Hepatocyte (in vitro differentiated cells): ENCODE data around the gene STIM1.

Source experiments
- EZH2 ChIP-seq: fragments of 200-600 bp; sonication (generic); IDR thresholded peaks from 2 replicates; pipeline ENCODE4 v1.6.1; 2016; ENCODE audit warnings: antibody characterized with exemption, mild to moderate bottlenecking, borderline replicate concordance
- TF ChIP-seq, protein P1 (sequence below): fragments of 200-600 bp; sonication (generic); IDR thresholded peaks from 2 replicates; pipeline ENCODE4 v1.5.1; 2016; ENCODE audit warnings: antibody characterized with exemption, mild to moderate bottlenecking; ENCODE audit not compliant: poor library complexity

DNA sequence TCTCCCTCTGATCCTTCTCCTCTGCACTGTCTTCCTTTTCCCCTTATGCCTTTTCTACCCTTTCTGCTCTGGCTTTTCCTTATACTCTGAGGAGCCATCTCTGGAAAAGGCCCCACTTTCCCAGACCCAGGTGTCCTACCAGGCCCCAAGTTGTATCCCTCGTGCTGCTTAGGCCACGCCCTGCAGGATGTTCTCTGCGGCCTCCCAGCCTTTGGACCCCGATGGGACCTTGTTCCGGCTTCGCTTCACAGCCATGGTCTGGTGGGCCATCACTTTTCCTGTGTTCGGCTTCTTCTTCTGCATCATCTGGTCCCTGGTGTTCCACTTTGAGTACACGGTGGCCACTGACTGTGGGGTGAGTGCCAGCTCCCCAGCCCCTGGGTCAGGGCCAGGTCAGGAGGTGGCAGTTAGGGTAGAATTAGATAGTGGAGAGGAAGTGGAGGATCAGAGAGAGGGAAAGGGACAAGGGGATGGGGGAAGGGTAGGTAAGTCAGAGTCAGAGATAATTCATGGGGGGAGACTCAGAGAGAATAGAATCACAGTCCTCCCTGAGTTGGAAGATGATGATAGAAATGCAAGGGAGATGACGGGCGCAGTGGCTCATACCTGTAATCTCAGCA is 38.2 kb upstream of the STIM1 start:
- TF ChIP-seq, protein P1, sequence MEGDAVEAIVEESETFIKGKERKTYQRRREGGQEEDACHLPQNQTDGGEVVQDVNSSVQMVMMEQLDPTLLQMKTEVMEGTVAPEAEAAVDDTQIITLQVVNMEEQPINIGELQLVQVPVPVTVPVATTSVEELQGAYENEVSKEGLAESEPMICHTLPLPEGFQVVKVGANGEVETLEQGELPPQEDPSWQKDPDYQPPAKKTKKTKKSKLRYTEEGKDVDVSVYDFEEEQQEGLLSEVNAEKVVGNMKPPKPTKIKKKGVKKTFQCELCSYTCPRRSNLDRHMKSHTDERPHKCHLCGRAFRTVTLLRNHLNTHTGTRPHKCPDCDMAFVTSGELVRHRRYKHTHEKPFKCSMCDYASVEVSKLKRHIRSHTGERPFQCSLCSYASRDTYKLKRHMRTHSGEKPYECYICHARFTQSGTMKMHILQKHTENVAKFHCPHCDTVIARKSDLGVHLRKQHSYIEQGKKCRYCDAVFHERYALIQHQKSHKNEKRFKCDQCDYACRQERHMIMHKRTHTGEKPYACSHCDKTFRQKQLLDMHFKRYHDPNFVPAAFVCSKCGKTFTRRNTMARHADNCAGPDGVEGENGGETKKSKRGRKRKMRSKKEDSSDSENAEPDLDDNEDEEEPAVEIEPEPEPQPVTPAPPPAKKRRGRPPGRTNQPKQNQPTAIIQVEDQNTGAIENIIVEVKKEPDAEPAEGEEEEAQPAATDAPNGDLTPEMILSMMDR, result no peak
- no peak for TF ChIP-seq EZH2
